Measurements from ENCODE around the gene CASKIN2.

Gene CASKIN2

GRCh38 chr17:75502721-75503329, 12.5 kb downstream of the CASKIN2 start:
- DNase-seq = no peak

- no peak for DNase-seq
These were observed 13.1 kb downstream of the CASKIN2 start for GRCh38 chr17:75502072-75502720.

- DNase-seq = no peak
These were observed 13.8 kb downstream of the CASKIN2 start for GRCh38 chr17:75501378-75502071.

GRCh38 chr17:75500419-75501216, 14.7 kb downstream of the CASKIN2 start:
- no peak for DNase-seq

- no peak for DNase-seq
These were observed 15.9 kb downstream of the CASKIN2 start for GRCh38 chr17:75499313-75500022.

- no peak for DNase-seq
These were observed 16.6 kb downstream of the CASKIN2 start for GRCh38 chr17:75498726-75499213.

GRCh38 chr17:75498039-75498725, 17.2 kb downstream of the CASKIN2 start:
- DNase-seq = no peak

- no peak for DNase-seq
These were observed 19.3 kb downstream of the CASKIN2 start for GRCh38 chr17:75496005-75496404.

GRCh38 chr17:75494326-75494877, 20.9 kb downstream of the CASKIN2 start:
- no peak for DNase-seq

- no peak for DNase-seq
These were observed 21.7 kb downstream of the CASKIN2 start for GRCh38 chr17:75493476-75494129.

GRCh38 chr17:75492555-75493168, 22.7 kb downstream of the CASKIN2 start:
- DNase-seq = no peak

GRCh38 chr17:75491680-75492079, 23.7 kb downstream of the CASKIN2 start:
- no peak for DNase-seq

- DNase-seq = no peak
These were observed 24.2 kb downstream of the CASKIN2 start for GRCh38 chr17:75490953-75491649.

- no peak for DNase-seq
These were observed 25.1 kb downstream of the CASKIN2 start for GRCh38 chr17:75490173-75490743.

GRCh38 chr17:75489511-75489955, 25.8 kb downstream of the CASKIN2 start:
- no peak for DNase-seq

- DNase-seq = no peak
These were observed 26.4 kb downstream of the CASKIN2 start for GRCh38 chr17:75488693-75489510.

GRCh38 chr17:75487351-75488070, 27.8 kb downstream of the CASKIN2 start:
- DNase-seq = peak; percentile 11

GRCh38 chr17:75486951-75487350, 28.4 kb downstream of the CASKIN2 start:
- DNase-seq = no peak

Measured in stimulated activated CD4-positive, alpha-beta T cell treated with anti-CD3 and anti-CD28 coated beads, Interleukin-12 subunit alpha, Interleukin-12 subunit beta, amount 100 ng/mL, for 4 hours (primary cell).